Astrocyte (in vitro differentiated cells and primary cell): ENCODE measurements around the gene PSMB3. TPM values are rescaled to one million over a fixed set of nuclear protein-coding genes. Genes with fewer than 3 reads are reported as not detected.

Experiments
- DNase-seq: peaks from one replicate; pipeline ENCODE4 v3.0.0-alpha.2; 2010; ENCODE audit warnings: low read depth
- FAIRE-seq: peaks from 2 replicates; lab custom pipeline; 2011; peaks lifted over from hg19 to GRCh38; lab: Jason Lieb, UNC
- H2AFZ ChIP-seq: 2 replicates; pipeline ENCODE4 v1.6.0; 2012; ENCODE audit warnings: low read depth, low read length, inconsistent platforms
- H3K27ac ChIP-seq: 2 replicates; pipeline ENCODE4 v1.5.1; 2011; ENCODE audit warnings: low read depth, low read length, inconsistent platforms
- H3K27me3 ChIP-seq: 2 replicates; pipeline ENCODE4 v1.6.0; 2011; ENCODE audit warnings: low read length, inconsistent platforms; ENCODE audit not compliant: insufficient read depth
- H3K36me3 ChIP-seq: 2 replicates; pipeline ENCODE4 v1.5.1; 2011; ENCODE audit warnings: low read length, inconsistent platforms; ENCODE audit not compliant: insufficient read depth
- H3K4me1 ChIP-seq: 2 replicates; pipeline ENCODE4 v1.5.1; 2011; ENCODE audit warnings: low read length, inconsistent platforms; ENCODE audit not compliant: insufficient read depth
- H3K4me2 ChIP-seq: 2 replicates; pipeline ENCODE4 v1.6.0; 2012; ENCODE audit warnings: low read length, inconsistent platforms
- H3K4me3 ChIP-seq: 2 replicates; pipeline ENCODE4 v1.5.1; 2011; ENCODE audit warnings: low read depth, mild to moderate bottlenecking, low read length, inconsistent platforms; ENCODE audit not compliant: insufficient read depth
- H3K79me2 ChIP-seq: 2 replicates; pipeline ENCODE4 v1.6.0; 2012; ENCODE audit warnings: mild to moderate bottlenecking, low read length, inconsistent platforms; ENCODE audit not compliant: insufficient read depth
- H3K9ac ChIP-seq: 2 replicates; pipeline ENCODE4 v1.6.0; 2012; ENCODE audit warnings: mild to moderate bottlenecking, low read length, inconsistent platforms
- H3K9me3 ChIP-seq: 2 replicates; pipeline ENCODE4 v1.5.1; 2012; ENCODE audit warnings: low read depth, mild to moderate bottlenecking, low read length, inconsistent platforms; ENCODE audit not compliant: insufficient read depth
- H4K20me1 ChIP-seq: 2 replicates; pipeline ENCODE4 v1.6.0; 2012; ENCODE audit warnings: low read length, inconsistent platforms; ENCODE audit not compliant: insufficient read depth
- H3K27ac Mint-ChIP-seq: one replicate; pipeline ENCODE4 v1.8.0; 2021; ENCODE audit warnings: mild to moderate bottlenecking, mixed read lengths; ENCODE audit not compliant: unreplicated experiment
- H3K27me3 Mint-ChIP-seq: one replicate; pipeline ENCODE4 v1.8.0; 2021; ENCODE audit warnings: low read depth, mixed read lengths; ENCODE audit not compliant: unreplicated experiment
- H3K36me3 Mint-ChIP-seq: one replicate; pipeline ENCODE4 v1.8.0; 2021; ENCODE audit warnings: low read depth, mixed read lengths; ENCODE audit not compliant: unreplicated experiment
- H3K4me1 Mint-ChIP-seq: one replicate; pipeline ENCODE4 v1.8.0; 2021; ENCODE audit warnings: low read depth, mixed read lengths; ENCODE audit not compliant: unreplicated experiment
- H3K4me3 Mint-ChIP-seq: one replicate; pipeline ENCODE4 v1.8.0; 2021; ENCODE audit warnings: mild to moderate bottlenecking, moderate library complexity, mixed read lengths; ENCODE audit not compliant: unreplicated experiment
- H3K9me3 Mint-ChIP-seq: one replicate; pipeline ENCODE4 v1.8.0; 2021; ENCODE audit warnings: mild to moderate bottlenecking, mixed read lengths; ENCODE audit not compliant: unreplicated experiment
- EZH2 ChIP-seq: IDR thresholded peaks from 2 replicates; pipeline ENCODE4 v1.6.1; 2012; ENCODE audit warnings: mild to moderate bottlenecking, low read length, inconsistent platforms; ENCODE audit not compliant: insufficient read depth
- total RNA-seq: library from RNA; stranded (reverse); gene quantifications from 2 replicates; pipeline ENCODE4 v1.2.1, GENCODE V29; 2021
- TF ChIP-seq, protein P1 (sequence below): IDR thresholded peaks from 2 replicates; pipeline ENCODE4 v1.5.1; 2011; ENCODE audit warnings: low read depth, mild to moderate bottlenecking, inconsistent platforms, low read length, moderate library complexity; ENCODE audit not compliant: insufficient read depth

Gene PSMB3
- total RNA-seq, 1 donor from 2014 or later: 191 TPM

- Histone ChIP-seq H2AFZ (no peak overlapping the region), H4K20me1 (peaks cover 89% of the 10 kb centered on the region), H3K27ac (peak overlapping the region; percentile 50), H3K79me2 (peaks cover 82% of the 10 kb centered on the region), H3K27me3 (no peaks in the 10 kb centered on the region), H3K36me3 (peaks cover 11% of the 10 kb centered on the region), H3K4me2 (peak overlapping the region; percentile 54), H3K4me3 (no peak overlapping the region), H3K9ac (peak overlapping the region; percentile 53), H3K9me3 (no peaks in the 10 kb centered on the region), H3K4me1 (peaks cover 28% of the 10 kb centered on the region)
- Mint-ChIP-seq H3K9me3 (peaks cover 2% of the 10 kb centered on the region), H3K4me3 (no peak overlapping the region), H3K4me1 (peaks cover 35% of the 10 kb centered on the region), H3K27ac (peak overlapping the region; percentile 70), H3K36me3 (peaks cover 7% of the 10 kb centered on the region), H3K27me3 (no peaks in the 10 kb centered on the region)
- DNase-seq: no peak
- no peak for FAIRE-seq
- TF ChIP-seq, protein P1, sequence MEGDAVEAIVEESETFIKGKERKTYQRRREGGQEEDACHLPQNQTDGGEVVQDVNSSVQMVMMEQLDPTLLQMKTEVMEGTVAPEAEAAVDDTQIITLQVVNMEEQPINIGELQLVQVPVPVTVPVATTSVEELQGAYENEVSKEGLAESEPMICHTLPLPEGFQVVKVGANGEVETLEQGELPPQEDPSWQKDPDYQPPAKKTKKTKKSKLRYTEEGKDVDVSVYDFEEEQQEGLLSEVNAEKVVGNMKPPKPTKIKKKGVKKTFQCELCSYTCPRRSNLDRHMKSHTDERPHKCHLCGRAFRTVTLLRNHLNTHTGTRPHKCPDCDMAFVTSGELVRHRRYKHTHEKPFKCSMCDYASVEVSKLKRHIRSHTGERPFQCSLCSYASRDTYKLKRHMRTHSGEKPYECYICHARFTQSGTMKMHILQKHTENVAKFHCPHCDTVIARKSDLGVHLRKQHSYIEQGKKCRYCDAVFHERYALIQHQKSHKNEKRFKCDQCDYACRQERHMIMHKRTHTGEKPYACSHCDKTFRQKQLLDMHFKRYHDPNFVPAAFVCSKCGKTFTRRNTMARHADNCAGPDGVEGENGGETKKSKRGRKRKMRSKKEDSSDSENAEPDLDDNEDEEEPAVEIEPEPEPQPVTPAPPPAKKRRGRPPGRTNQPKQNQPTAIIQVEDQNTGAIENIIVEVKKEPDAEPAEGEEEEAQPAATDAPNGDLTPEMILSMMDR: no peak
- no peak for TF ChIP-seq EZH2
These were observed 10.6 kb upstream of the PSMB3 start for GRCh38 chr17:38741921-38742410.

DNA sequence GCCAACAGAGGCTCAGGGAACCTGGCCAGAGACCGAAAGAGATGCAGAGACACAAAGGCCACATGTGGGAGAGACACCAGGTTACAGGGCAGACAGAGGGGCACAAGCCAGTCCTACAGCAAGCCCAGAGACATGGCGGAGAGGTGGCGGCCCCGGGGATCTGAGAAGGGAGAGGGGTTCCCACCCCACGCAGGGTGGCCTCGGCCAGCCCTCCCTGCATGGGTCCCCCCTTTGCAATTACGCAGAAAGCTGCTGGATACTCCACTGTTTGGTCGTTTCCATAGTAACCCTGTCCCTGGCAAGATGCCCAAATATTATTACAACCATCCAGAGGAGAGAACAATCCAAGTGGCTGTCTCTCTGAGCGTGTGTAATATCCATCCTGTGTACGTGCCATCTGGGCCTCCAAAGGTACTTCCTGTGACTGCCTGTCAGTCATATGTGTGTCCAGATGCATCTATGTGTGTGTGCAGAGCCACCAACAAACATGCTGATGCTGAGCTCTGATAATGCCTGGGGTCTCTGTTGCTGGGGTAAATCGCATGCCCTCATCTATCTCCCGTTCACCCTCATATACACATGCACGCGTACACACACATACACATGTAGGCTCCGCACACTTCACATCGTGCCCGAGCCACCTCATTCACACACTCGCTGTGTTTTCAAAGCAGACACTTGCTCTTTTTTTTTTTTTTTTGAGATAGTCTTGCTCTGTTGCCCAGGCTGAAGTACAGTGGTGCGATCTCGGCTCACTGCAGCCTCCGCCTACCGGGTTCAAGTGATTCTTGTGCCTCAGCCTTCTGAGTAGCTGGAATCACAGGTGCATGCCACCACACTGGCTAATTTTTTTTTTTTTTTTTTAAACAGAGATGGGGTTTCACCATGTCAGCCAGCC is 9.9 kb upstream of the PSMB3 start:
- FAIRE-seq: no peak
- Histone ChIP-seq H3K27ac (peak overlapping the region; percentile 50), H4K20me1 (peaks cover 92% of the 10 kb centered on the region), H3K36me3 (peaks cover 9% of the 10 kb centered on the region), H3K9ac (peak overlapping the region; percentile 53), H3K79me2 (peaks cover 89% of the 10 kb centered on the region), H3K4me3 (no peak overlapping the region), H2AFZ (no peak overlapping the region), H3K9me3 (no peaks in the 10 kb centered on the region), H3K4me1 (peaks cover 28% of the 10 kb centered on the region), H3K27me3 (no peaks in the 10 kb centered on the region), H3K4me2 (peak overlapping the region; percentile 54)
- Mint-ChIP-seq H3K27me3 (no peaks in the 10 kb centered on the region), H3K4me3 (no peak overlapping the region), H3K36me3 (peaks cover 7% of the 10 kb centered on the region), H3K27ac (peak overlapping the region; percentile 70), H3K4me1 (peaks cover 35% of the 10 kb centered on the region), H3K9me3 (peaks cover 2% of the 10 kb centered on the region)
- peak; percentile 60 for DNase-seq
- no peak for TF ChIP-seq EZH2
- TF ChIP-seq, protein P1: no peak
